ENCODE results near the gene GPR61.

Gene GPR61

GRCh38 chr1:109537450-109538178 is 2.1 kb upstream of the GPR61 start:
- DNase-seq, result no peak

- DNase-seq, result no peak
Observed at GRCh38 chr1:109538827-109539555, 681 bp upstream of the GPR61 start.

- no peak for DNase-seq
Observed at GRCh38 chr1:109541102-109541501, 1.4 kb downstream of the GPR61 start.

DNA sequence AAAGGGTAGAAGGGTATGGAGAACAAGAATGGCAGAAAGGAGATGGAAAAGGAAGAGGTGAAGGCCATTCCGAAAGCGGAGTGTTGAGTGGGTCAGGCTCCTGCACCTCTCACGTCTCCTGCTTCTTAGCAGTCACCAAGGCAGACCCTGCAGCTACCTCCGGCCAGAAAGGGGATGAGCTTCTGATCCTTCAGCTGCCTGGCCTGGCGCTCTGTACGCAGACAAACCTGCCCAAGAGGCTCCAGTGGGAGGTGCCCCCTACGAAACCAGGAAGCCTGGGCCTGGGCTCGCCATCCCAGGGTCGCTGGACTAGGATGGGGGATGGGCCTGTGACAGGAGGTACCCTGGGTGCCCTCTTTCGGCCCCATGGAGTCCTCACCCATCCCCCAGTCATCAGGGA is 3.0 kb downstream of the GPR61 start:
- DNase-seq, result no peak

- DNase-seq, result no peak
Observed at GRCh38 chr1:109543283-109543987, 3.8 kb downstream of the GPR61 start.

GRCh38 chr1:109543988-109544735 is 4.5 kb downstream of the GPR61 start:
- no peak for DNase-seq

- no peak for DNase-seq
Observed at GRCh38 chr1:109546311-109547109, 6.8 kb downstream of the GPR61 start.

DNA sequence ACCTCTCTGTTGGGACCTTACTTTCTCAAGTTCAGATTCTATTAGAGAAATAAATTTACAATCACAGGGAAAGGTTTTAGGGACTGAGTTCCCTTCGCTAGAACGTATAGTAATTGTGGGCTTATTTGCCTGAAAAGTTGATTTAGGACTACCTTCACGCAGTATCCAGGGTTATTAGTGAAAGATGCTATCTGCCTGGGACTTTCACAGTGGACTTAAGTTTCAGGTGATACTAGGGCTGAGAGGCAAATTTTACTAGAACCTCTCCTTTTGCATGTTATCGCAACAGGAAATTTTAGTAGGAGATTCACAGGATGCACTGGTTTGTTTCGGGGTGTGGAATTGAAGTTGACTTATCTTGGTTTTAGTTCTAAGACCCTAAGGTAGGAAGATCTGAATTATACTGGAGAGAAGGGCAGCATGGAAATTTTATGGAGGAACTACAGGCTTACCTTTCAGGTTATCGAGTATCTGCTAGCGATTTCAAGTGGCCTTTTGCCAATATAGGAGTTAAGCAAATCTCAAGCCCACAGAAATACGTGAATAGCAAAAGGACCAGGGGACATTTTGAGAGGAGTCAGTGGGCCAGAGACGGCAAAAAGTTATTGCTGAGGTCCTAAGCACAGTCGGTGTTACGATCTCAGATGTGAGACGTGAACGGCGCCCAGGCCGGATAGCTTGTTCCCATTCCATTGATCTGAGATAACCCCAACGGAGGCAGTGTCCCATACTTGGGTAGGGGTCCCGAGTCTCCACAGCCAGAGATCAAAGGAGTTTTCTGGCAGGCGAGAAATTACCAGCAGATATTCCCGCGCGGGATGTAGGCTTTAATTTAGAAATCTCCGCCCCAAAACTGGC is 8.0 kb downstream of the GPR61 start:
- DNase-seq, result no peak

- DNase-seq, result peak; percentile 68
Observed at GRCh38 chr1:109548321-109549267, 8.9 kb downstream of the GPR61 start, which contains the start of gene GNAI3. TSS of gene GNAI3 (plus strand) at chr1:109548615. CDS start at chr1:109548721, 106 bp downstream.

- DNase-seq, result no peak
Observed at GRCh38 chr1:109556563-109556962, 16.9 kb downstream of the GPR61 start.

- no peak for DNase-seq
Observed at GRCh38 chr1:109557520-109557919, 17.8 kb downstream of the GPR61 start.

DNA sequence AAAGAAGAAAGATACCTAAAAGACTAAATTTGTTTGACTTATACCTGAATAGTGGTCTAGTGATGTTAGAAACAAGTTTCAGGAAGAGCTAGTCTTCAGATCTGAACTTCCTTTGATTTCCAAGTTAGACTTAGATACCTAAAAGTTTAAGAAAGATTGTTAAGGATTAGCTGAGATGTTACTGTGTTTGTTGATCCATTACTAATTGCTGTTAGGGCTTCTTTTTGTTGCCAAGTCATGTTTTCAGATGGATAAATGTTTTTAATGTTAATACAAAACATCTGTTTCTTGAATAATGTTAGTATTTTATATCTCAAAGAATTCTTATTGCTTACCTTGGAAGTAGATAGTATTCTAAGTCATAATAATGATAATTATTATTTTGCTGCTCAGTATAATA is 20.3 kb downstream of the GPR61 start:
- DNase-seq, result no peak

DNA sequence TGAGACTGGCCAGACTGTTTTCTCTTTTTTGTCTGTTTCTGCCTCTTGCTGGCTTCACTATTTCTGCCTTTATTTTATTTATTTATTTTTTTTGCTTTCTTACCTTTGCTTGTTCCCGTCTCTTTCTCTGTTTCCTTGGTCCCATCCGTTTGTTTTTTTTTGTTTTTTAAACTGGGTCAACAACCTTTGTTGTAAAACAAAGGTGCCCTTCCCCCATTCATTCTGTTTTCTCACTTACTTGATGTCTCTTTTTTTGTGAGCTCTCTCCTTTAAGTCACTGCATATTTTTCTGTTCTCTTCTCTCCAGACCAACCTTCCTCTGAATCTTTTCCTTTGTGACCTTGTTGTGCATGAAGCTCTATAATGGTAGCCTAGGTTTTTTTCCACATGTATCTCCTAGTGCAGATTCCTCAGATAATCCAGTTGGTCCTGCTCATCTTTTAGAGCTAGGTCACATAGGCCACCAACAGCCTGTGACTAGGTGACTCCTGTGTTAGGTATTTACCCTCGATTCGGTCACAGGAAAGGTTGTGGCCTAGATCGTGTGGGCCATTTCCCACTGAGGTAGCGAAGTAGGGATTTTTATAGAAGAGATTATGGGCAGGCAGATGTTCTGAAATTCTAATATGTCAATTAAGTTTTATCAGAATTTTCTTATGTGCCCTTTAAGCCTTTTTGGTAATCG is 24.7 kb downstream of the GPR61 start:
- no peak for DNase-seq

DNA sequence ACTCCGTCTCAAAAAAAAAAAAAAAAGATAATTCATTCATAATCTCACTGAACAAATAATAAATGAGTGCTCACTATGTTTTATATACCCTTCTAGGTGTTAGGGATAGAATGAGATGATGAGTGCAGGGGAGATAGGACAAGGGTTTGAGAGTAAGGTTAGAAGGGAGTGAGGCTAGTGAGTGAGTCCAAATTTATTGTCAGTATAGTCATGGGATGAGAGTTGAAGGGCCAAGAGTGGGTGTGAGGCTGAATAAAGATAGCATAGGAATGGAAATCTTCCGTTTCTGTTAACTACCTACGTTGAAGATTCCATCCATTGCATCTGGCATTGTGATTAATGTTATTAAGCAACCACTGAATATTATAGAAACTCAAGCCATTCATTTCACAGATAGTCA is 25.6 kb downstream of the GPR61 start:
- DNase-seq, result no peak

DNA sequence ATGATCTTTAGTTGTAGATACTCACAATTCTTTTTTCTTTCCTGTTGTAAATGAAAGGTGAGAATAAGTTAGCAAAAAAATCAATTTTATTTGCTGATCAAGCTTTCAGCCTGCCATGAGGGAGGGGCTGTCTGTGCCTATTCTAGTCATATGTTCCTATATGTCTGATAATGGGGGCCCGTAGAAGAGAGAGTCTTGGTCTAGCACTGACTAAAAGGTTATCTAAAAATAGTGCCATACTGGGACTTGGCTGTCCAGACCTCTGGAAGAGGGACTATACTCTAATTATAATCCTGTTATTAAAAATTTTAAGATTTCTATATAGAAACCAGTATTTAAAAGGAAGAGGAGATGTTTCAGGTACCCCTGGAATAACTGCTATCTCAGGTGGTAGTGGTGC is 27.3 kb downstream of the GPR61 start:
- no peak for DNase-seq

DNA sequence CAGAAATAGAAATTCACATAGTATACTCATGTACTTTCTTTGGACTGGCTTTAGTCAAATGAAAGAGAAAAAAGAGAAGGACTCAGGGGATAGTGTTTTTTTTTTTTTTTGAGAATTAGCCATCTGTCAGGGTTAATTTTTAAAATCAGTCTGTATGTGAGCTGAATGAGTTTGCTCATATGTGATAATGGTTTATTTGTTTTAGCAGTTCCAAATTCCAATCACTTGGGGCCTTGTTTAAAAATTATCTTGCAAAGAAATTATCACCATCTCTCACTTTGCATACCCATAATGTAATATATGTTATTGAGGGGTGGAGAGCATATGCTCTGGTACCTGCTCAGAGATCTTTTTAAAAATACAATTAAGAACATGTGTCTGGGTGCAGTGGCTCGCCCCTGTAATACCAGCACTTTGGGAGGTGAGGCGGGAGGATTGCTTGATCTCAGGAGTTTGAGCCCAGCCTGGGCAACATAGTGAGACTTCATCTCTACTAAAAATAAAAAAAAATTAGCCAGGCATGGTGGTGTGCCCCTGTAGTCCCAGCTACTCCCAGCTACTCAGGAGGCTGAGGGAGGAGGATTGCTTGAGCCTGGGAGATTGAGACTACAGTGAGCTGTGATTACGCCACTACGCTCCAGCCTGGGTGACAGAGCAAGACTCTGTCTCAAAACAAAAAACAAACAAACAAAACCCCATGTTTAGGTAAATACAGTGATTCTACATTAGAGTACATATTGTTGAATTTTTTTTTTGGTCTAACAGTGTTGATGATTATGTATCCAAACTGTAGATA is 28.4 kb downstream of the GPR61 start:
- no peak for DNase-seq

DNA sequence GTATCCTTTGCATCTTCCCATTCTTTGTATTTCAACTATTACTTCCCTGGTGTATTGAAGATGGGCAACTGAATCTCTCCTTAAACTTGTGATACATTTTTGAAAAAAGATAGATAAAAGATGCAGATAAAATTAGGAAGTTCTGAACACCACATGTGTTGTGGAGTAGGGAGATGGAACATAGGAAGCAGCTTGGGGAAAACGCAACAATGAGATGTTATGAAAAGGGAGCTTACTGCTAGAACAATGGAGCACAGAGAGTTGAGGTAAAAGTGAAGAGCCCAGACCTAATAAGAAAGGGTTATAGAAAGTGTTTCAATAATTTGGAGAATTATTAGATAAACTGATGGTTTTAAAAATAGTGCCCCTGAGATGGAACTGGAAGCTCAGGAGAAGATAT is 29.7 kb downstream of the GPR61 start:
- DNase-seq, result no peak

GRCh38 chr1:109570414-109570813 is 30.7 kb downstream of the GPR61 start:
- no peak for DNase-seq

DNA sequence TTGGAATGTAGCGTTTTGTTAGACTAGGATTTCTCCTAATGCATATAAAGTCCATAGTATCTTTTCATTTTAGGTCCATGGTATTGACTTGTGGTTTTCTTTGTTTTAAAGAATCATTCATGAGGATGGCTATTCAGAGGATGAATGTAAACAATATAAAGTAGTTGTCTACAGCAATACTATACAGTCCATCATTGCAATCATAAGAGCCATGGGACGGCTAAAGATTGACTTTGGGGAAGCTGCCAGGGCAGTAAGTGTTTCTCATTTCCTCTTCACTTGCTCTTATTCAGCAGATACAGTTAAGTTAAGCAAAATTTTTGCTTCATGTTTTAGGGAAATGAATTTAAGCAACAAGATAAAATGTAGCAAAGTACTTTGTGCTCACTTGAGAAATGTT is 34.1 kb downstream of the GPR61 start:
- no peak for DNase-seq
